GM12865 (cell line): ENCODE data around the gene MUS81.

Experiments
- DNase-seq: peaks from one replicate; pipeline ENCODE4 v3.0.0; 2010; ENCODE audit warnings: low read depth
- H3K4me3 ChIP-seq: 2 replicates; pipeline ENCODE4 v1.5.1; 2011; ENCODE audit warnings: mild to moderate bottlenecking, low read depth, low read length, control low read depth
- TF ChIP-seq, protein P1 (sequence below): IDR thresholded peaks from 2 replicates; pipeline ENCODE4 v1.5.1; 2011; ENCODE audit warnings: low read length, control low read depth, low read depth, inconsistent platforms; ENCODE audit not compliant: insufficient read depth; ENCODE audit errors: missing control alignments

The MUS81 gene

DNA sequence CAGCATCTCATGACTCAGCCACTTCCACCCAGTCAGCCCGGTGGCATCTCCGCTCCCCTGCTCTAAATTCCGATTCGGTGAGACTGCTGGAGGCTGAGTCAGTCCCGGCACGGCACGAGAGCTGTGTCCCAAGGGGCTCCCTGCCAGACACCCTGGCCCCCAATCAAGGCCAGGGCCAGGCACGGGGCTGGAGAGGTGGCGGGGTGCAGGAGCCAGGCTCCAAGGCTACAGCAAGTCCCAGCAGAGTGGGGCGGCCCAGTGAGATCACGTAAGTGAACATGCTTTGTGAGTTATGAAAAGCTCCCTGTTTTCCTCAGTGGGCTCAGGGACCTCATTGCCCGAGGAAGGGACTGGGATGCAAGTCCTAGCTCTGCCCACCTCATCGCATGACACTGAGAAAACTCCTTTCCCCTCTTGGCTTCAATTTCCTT, 55.6 kb downstream of the MUS81 start:
- no peak overlapping the region for H3K4me3 ChIP-seq
- DNase-seq, result no peak
- TF ChIP-seq, protein P1, sequence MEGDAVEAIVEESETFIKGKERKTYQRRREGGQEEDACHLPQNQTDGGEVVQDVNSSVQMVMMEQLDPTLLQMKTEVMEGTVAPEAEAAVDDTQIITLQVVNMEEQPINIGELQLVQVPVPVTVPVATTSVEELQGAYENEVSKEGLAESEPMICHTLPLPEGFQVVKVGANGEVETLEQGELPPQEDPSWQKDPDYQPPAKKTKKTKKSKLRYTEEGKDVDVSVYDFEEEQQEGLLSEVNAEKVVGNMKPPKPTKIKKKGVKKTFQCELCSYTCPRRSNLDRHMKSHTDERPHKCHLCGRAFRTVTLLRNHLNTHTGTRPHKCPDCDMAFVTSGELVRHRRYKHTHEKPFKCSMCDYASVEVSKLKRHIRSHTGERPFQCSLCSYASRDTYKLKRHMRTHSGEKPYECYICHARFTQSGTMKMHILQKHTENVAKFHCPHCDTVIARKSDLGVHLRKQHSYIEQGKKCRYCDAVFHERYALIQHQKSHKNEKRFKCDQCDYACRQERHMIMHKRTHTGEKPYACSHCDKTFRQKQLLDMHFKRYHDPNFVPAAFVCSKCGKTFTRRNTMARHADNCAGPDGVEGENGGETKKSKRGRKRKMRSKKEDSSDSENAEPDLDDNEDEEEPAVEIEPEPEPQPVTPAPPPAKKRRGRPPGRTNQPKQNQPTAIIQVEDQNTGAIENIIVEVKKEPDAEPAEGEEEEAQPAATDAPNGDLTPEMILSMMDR, result no peak
